Activated naive CD8-positive, alpha-beta T cell treated with anti-CD3 and anti-CD28 coated beads, Interleukin-2, amount 50 U/mL, for 24 hours (primary cell): Measurements from ENCODE around the gene PLA2G2A.

Experiments
- ATAC-seq: fragments of 150-1000 bp; cut with Tn5 transposase; one replicate; pipeline ENCODE4 v1.10.0; 2021
- DNase-seq: peaks from one replicate; pipeline ENCODE4 v3.0.0; 2021
- H3K27ac Mint-ChIP-seq: one replicate; pipeline ENCODE4 v1.8.0; 2021; ENCODE audit warnings: mild to moderate bottlenecking, mixed read lengths
- H3K27me3 Mint-ChIP-seq: one replicate; pipeline ENCODE4 v1.8.0; 2021; ENCODE audit warnings: mixed read lengths
- H3K36me3 Mint-ChIP-seq: one replicate; pipeline ENCODE4 v1.8.0; 2021; ENCODE audit warnings: low read depth, mixed read lengths
- H3K4me1 Mint-ChIP-seq: one replicate; pipeline ENCODE4 v1.8.0; 2021; ENCODE audit warnings: mixed read lengths
- H3K4me3 Mint-ChIP-seq: one replicate; pipeline ENCODE4 v1.8.0; 2021; ENCODE audit warnings: mild to moderate bottlenecking, moderate library complexity, mixed read lengths
- H3K9me3 Mint-ChIP-seq: one replicate; pipeline ENCODE4 v1.8.0; 2021; ENCODE audit warnings: mixed read lengths

The PLA2G2A gene

DNA sequence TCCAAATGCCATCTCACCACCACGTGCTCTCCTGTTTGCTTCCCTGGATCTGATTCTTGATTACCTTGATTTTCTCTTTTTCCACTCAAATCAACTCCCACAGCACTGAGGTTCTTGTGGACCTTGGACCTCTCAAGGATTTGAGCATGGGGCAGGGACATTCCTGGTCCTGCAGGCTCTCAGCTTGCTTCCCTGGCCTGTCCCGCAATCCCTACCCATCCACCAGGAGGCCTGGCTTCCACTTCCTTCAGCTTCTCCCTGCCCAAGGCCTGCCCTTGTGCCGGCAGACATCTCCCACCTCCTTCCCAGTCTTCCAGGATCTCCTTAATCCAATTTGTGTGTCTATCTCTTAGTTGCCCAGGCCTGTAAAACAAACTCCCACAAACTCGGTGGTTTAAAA is 21.6 kb downstream of the PLA2G2A start:
- no peaks in the 10 kb centered on the region for H3K9me3 Mint-ChIP-seq
- ATAC-seq, result no peak
- no peak overlapping the region for H3K27ac Mint-ChIP-seq
- H3K4me3 Mint-ChIP-seq, result no peak overlapping the region
- peaks cover 5% of the 10 kb centered on the region for H3K4me1 Mint-ChIP-seq
- no peaks in the 10 kb centered on the region for H3K36me3 Mint-ChIP-seq
- DNase-seq, result no peak
- peaks cover 42% of the 10 kb centered on the region for H3K27me3 Mint-ChIP-seq

DNA sequence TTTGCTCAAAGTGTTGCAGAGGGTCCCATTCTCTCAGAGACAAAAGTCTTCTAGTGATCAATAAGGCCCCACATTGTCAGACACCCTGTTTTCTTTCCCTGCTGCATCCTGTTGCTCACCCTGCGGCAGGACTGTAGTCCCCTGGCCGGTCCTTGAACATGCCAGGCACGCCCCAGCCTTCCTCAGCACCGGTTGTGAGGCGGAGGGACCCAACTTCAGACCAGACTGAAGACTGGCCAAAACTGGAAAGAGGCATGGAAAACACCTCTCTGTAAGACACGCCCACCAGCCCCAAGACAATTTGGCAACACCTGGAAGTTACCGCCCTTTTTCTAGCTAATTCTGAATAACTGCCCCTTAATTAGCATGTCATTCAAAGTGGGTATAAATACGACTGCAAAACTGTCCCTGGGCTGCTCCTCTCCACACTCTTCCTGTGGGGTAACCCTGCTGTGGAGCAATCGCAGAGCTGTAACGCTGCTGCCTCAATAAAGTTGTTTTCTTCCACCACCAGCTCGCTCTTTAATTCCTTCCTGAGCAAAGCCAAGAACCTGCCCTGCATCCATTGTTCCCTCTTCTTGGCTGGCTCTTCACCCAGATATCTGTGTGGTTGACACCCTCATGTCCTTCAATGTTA is 23.8 kb downstream of the PLA2G2A start:
- ATAC-seq (no peak), DNase-seq (no peak)
- Mint-ChIP-seq H3K27me3 (peaks cover 41% of the 10 kb centered on the region), H3K9me3 (no peaks in the 10 kb centered on the region), H3K27ac (no peak overlapping the region), H3K4me3 (no peak overlapping the region), H3K36me3 (no peaks in the 10 kb centered on the region), H3K4me1 (peaks cover 5% of the 10 kb centered on the region)

DNA sequence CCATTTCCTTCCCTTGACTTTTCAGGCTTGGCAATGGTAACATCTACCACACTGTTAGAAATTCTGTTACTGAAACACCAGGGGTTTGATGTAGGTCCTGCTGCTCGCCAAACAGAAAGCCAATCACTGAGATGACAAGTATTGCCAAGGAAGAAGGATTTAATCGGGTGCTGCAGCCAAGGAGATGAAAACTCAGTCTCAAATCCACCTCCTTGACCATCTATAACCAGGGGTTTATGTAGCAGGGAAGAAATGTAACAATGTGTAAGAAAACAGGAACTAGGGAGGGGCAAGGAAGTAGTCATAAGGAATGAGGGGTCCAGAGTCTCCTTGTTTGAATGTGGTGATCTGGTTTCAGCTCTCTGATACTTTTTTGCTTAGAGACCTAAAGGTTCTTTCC is 25.4 kb downstream of the PLA2G2A start:
- no peak overlapping the region for H3K27ac Mint-ChIP-seq
- no peaks in the 10 kb centered on the region for H3K36me3 Mint-ChIP-seq
- no peak overlapping the region for H3K4me3 Mint-ChIP-seq
- peaks cover 5% of the 10 kb centered on the region for H3K4me1 Mint-ChIP-seq
- DNase-seq (no peak), ATAC-seq (no peak)
- no peaks in the 10 kb centered on the region for H3K9me3 Mint-ChIP-seq
- peaks cover 41% of the 10 kb centered on the region for H3K27me3 Mint-ChIP-seq

DNA sequence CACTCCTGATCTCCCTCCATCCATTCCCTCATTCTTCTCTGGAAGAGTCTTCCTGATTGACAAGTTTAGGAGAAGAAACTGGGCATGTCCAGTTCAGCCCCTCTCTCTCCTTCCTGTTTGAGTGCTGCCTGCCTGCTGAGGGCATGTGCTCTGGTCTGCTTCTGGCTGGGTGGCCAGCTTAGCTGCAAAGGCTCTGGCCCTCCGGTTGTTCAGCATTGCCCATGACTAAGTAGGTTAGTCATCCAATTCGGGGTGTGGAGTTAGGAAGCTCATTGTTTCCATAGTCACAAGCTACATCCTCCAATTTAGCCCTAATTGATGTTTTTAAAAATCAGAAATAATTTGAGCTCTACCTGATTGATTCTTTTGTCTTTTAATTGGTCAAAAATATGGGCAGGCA is 30.4 kb downstream of the PLA2G2A start:
- DNase-seq, result no peak

DNA sequence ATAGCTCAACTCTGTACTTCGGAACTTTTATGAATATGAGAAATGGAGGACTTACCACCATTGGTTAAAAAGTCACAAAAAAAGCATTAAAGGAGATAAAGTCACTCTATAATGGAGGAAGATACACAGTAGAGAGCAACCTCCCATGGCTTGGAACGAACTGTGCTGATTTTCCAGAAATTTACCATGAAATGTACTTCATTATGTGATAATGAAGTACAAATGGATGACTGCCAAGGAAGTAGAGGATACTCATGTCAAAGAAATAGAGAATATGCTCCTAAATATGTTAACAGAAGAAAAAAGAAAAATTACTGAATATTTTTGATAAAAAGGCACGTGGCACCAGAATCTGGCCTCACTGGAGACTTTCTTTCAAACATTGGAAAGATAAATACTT is 32.4 kb downstream of the PLA2G2A start:
- Mint-ChIP-seq H3K9me3 (no peaks in the 10 kb centered on the region), H3K36me3 (no peaks in the 10 kb centered on the region), H3K4me3 (no peak overlapping the region), H3K27ac (no peak overlapping the region), H3K27me3 (peaks cover 17% of the 10 kb centered on the region), H3K4me1 (peaks cover 20% of the 10 kb centered on the region)
- ATAC-seq, result no peak
- no peak for DNase-seq

More for the DNA sequence above, 30.4 kb downstream of the PLA2G2A start:
- H3K27me3 Mint-ChIP-seq, result peaks cover 21% of the 10 kb centered on the region
- peak; percentile 60 for ATAC-seq
- no peak overlapping the region for H3K4me3 Mint-ChIP-seq
- no peak overlapping the region for H3K27ac Mint-ChIP-seq
- H3K4me1 Mint-ChIP-seq, result peaks cover 20% of the 10 kb centered on the region
- no peaks in the 10 kb centered on the region for H3K36me3 Mint-ChIP-seq
- no peaks in the 10 kb centered on the region for H3K9me3 Mint-ChIP-seq

DNA sequence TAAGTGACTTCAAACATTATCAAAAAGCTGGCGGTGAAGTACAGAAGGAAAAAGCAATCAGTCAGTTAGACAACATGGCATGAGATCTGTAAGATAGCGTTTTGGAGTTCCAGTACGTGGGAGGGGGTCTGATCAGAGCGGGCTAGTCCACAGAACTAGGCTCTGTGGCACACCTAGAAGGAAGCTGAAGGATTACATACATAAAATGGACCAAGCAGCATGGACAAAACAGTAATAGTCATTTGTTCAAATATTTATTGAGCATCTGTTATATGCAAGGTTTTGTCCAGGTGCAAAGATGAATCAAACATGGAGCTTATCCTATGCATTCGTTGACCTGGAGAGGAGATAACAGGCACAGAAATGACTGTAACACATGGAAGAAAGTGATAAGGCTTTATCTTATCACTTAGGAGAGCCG is 33.1 kb downstream of the PLA2G2A start:
- Mint-ChIP-seq H3K4me3 (no peak overlapping the region), H3K27me3 (peaks cover 16% of the 10 kb centered on the region), H3K27ac (peak overlapping the region; percentile 50), H3K4me1 (peaks cover 20% of the 10 kb centered on the region), H3K36me3 (no peaks in the 10 kb centered on the region), H3K9me3 (no peaks in the 10 kb centered on the region)
- DNase-seq, result no peak
- ATAC-seq, result no peak

DNA sequence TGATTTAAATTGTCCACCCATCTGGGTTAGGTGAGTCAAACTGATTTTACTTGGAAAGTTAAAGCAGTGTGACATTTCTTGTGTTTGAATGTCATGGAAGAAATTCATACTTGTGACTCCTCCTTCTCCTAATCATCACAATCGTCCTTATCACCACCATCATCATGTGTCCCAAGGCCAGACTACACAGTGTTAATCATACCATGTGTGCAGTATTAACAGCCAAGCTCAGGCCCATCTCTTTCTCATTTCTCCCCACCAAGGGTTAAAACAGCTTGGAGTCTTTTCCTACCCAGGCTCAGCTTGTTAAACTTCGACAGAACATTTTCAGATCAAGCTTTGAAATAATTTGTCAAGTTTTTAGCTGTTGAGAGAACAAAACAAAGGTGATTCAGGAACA is 33.5 kb downstream of the PLA2G2A start:
- Mint-ChIP-seq H3K27me3 (peaks cover 16% of the 10 kb centered on the region), H3K36me3 (no peaks in the 10 kb centered on the region), H3K9me3 (no peaks in the 10 kb centered on the region), H3K27ac (peak overlapping the region; percentile 50), H3K4me1 (peaks cover 20% of the 10 kb centered on the region), H3K4me3 (no peak overlapping the region)
- ATAC-seq, result peak; percentile 95
- no peak for DNase-seq

DNA sequence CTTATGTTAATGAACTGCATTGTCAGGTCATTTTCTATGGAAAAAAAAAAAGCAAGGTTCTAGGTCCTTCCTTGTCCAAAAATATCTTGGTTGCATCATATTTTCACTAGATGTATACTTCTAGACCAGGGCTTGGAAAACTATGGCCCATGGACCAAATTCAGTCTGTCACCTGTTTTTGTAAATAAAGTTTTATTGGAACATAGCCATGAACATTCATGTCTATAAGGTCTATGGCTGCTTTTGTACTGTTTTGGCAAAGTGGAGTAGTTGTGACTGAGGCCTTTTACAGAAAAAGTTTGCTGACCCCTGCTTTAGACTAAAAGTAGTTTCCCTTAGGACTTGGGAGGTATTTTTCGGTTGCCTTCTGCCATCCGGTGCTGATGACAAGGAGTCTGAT is 36.8 kb downstream of the PLA2G2A start:
- H3K27me3 Mint-ChIP-seq, result peaks cover 16% of the 10 kb centered on the region
- H3K36me3 Mint-ChIP-seq, result no peaks in the 10 kb centered on the region
- no peaks in the 10 kb centered on the region for H3K9me3 Mint-ChIP-seq
- no peak overlapping the region for H3K27ac Mint-ChIP-seq
- peaks cover 17% of the 10 kb centered on the region for H3K4me1 Mint-ChIP-seq
- ATAC-seq (no peak), DNase-seq (no peak)
- no peak overlapping the region for H3K4me3 Mint-ChIP-seq

DNA sequence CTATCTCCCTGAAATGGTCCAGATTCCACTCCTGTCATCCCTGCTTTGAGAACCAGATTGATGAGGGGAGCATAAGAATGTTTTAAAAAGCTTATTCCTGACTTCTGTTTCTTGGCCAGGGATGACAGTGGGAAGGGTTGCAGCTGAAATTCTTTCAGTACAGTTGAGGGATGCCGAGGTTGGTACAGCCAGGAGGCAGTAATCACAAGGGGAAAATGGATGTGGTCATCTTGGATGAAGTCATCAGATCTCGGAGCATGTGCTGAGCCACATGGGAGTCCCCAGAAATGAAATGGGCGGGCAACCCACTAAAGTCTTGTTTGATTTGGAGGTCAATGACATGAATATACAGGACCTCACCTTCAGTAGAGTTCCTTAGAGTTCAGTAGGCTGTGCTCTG is 37.3 kb downstream of the PLA2G2A start:
- Mint-ChIP-seq H3K36me3 (no peaks in the 10 kb centered on the region), H3K27ac (no peak overlapping the region), H3K4me3 (no peak overlapping the region)

DNA sequence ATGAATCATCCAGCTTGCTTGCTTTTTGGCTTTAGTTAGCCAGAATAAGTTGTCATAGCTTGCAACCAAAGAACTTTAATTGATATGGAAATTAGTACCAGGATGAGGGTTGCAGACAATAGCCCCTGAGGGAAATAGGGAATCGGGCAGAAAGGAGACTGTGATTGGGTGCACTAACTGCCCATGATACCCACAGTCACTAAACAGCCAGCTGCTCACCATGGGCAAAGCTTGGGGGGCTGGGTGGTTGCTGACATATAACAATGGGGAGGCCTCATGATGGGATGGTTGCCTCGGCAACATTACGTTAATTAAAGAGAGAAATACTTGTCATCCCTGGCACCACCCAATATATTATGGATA is 38.2 kb downstream of the PLA2G2A start:
- no peak for ATAC-seq
- Mint-ChIP-seq H3K27ac (no peak overlapping the region), H3K4me1 (peaks cover 12% of the 10 kb centered on the region), H3K36me3 (no peaks in the 10 kb centered on the region), H3K27me3 (peaks cover 8% of the 10 kb centered on the region), H3K9me3 (no peaks in the 10 kb centered on the region), H3K4me3 (no peak overlapping the region)
- DNase-seq, result no peak

More for the DNA sequence above, 37.3 kb downstream of the PLA2G2A start:
- no peak for ATAC-seq
- peaks cover 17% of the 10 kb centered on the region for H3K4me1 Mint-ChIP-seq
- no peaks in the 10 kb centered on the region for H3K9me3 Mint-ChIP-seq
- no peak for DNase-seq
- peaks cover 13% of the 10 kb centered on the region for H3K27me3 Mint-ChIP-seq

DNA sequence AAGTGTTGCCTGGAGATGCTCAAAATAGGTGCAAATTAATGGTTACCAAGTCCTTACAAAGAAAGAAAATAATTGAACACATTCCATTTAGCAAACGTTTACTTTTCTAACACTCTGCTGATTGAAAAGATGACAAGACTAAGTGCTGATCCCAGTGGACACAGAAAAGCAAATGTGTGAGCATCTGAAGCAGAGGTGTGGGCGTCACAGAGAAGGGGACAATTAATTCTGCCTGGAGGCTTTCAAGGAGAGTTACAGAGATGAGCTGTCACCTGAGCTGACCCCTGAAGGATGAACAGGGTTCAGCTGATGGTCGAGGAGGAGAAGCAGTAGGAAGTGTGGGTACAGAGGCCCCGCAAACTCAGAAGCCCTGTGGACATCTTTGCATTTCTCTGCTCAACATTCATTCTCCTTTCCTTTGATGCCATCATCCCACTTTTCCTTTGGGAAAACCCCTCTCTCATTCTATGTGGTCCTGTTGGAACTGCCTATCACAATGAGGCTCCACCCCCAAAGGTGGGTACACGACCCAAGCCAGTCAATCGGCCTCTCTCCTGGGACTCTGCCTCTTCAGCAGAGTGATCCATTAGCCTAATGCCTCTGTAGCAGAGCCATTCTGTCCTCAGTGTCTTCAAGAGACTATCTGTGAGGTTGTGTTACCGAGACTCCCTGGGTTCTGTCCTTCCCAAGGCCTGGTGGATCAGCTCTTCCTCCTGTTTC is 38.8 kb downstream of the PLA2G2A start:
- no peak overlapping the region for H3K4me3 Mint-ChIP-seq
- DNase-seq, result no peak
- peaks cover 7% of the 10 kb centered on the region for H3K27me3 Mint-ChIP-seq
- no peak overlapping the region for H3K27ac Mint-ChIP-seq
- peaks cover 7% of the 10 kb centered on the region for H3K4me1 Mint-ChIP-seq
- ATAC-seq, result no peak
- H3K9me3 Mint-ChIP-seq, result no peaks in the 10 kb centered on the region
- no peaks in the 10 kb centered on the region for H3K36me3 Mint-ChIP-seq

DNA sequence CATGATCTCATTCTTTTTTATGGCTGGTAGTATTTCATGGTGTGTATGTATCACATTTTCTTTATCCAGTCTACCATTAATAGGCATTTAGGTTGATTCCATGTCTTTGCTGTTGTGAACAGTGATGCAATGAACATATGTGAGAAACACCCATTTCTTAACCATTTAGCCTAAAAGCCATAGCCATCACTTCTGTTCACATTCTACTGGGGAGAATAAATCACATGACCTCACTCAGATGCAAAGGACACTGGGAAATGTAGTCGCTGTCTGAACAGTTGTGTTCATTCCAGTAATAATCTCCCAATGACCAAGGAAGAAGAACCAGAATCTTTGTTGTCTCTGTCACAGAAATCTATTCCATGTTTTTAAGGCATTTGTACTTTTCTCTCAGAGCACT is 40.9 kb downstream of the PLA2G2A start:
- Mint-ChIP-seq H3K9me3 (no peaks in the 10 kb centered on the region), H3K36me3 (no peaks in the 10 kb centered on the region), H3K4me1 (no peaks in the 10 kb centered on the region), H3K27ac (no peak overlapping the region), H3K4me3 (no peak overlapping the region), H3K27me3 (peaks cover 4% of the 10 kb centered on the region)
- no peak for DNase-seq
- no peak for ATAC-seq

DNA sequence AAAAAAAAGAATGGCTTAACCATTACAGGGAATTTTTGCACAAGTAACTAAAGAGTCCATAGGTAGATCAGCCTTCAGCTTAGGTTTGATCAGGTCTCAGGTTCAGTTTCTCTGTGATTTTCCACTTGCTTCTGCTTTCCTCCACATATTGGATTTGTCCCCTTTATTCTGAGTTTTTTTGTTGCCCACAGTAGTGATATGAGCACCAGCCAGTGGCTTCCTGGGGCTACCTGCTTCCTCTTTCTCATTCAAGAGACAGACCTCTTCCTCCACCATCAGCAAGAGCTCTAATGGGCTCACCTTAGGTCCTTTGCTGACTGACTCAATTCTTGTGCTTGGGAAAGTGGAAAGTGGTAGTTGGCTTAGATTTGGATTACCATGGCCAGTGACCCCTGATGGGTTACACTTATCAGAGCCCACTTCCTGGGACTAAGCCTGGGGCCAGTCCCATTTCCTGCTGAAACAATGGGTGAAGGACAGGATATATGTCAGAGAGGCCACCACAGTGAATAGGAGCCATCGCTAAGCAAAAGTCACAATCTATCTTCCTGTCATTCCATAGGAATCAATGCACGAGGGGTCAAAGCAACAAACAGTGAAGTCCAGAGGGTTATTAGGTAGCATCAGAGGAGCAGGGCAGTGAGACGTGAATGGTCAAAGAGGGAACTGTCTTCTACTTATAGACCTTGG is 43.2 kb downstream of the PLA2G2A start:
- Mint-ChIP-seq H3K27me3 (peaks cover 2% of the 10 kb centered on the region), H3K4me3 (no peak overlapping the region), H3K4me1 (no peaks in the 10 kb centered on the region), H3K27ac (no peak overlapping the region), H3K36me3 (peaks cover 10% of the 10 kb centered on the region), H3K9me3 (peaks cover 19% of the 10 kb centered on the region)
- DNase-seq (no peak), ATAC-seq (no peak)

DNA sequence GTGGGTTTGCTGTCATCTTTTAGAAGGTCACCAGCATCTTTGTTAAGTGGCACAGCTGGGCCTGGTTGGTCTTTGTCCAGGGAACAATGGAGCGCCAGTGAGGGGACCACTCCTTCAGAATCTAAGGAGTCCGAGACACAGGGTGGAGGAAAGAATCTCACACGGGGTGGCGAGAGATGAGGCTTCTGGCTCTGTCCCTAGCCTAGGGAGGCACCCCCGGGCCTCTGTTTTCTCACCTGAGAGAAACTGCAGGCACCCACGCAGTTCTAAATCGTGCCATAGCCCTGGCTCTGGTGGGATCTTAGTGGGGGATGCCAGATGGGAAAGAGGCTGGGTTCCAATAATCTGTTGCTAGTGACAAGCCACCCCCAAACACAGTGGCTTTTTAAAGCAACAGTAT is 45.1 kb downstream of the PLA2G2A start:
- ATAC-seq (no peak), DNase-seq (no peak)
- Mint-ChIP-seq H3K9me3 (peaks cover 30% of the 10 kb centered on the region), H3K4me1 (no peaks in the 10 kb centered on the region), H3K4me3 (no peak overlapping the region), H3K27ac (no peak overlapping the region), H3K27me3 (peaks cover 4% of the 10 kb centered on the region), H3K36me3 (peaks cover 10% of the 10 kb centered on the region)

DNA sequence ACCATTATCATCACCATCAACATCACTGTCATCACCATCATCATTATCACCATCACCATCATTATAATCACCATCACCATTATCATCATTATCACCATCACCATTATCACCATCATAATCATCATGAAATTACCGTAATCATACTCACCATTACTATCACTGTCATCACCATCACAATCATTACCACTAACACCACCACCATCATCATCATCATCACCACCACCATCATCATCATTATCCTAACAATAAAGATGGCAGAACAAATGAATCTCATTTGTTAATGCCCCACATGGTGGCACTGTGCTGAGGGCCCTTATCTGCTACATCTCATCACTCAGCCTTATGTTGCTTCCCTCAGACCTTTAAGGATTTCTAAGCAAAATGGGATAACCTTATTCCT is 46.6 kb downstream of the PLA2G2A start:
- no peaks in the 10 kb centered on the region for H3K4me1 Mint-ChIP-seq
- H3K4me3 Mint-ChIP-seq, result no peak overlapping the region
- DNase-seq (no peak), ATAC-seq (no peak)
- peaks cover 32% of the 10 kb centered on the region for H3K9me3 Mint-ChIP-seq
- H3K27me3 Mint-ChIP-seq, result peaks cover 4% of the 10 kb centered on the region
- no peak overlapping the region for H3K27ac Mint-ChIP-seq
- peaks cover 10% of the 10 kb centered on the region for H3K36me3 Mint-ChIP-seq
